Endothelial cell of umbilical vein (primary cell): ENCODE data around the gene SFXN2. TPM values are rescaled to one million over a fixed set of nuclear protein-coding genes. Genes with fewer than 3 reads are reported as not detected.

Source experiments
- BruUV-seq: library from RNA; stranded (reverse); fragments of 400-500 nt; replicated peaks from 2 replicates; lab custom pipeline; 2021; lab: Mats Ljungman, UMichigan
- CTCF ChIA-PET: fragments of 300-600, 350-600 bp; sonication (Branson Sonifier 250); formaldehyde crosslinking; loops from one replicate; lab custom pipeline; 2021; ENCODE audit warnings: antibody characterized with exemption, inconsistent platforms; lab: Charles Lee
- POLR2A ChIA-PET: fragments of 300-600, 350-600 bp; sonication (Branson Sonifier 250); formaldehyde crosslinking; loops from one replicate; lab custom pipeline; 2021; ENCODE audit warnings: antibody characterized with exemption, inconsistent platforms; lab: Charles Lee
- DNase-seq: peaks from one replicate; pipeline ENCODE4 v3.0.0-alpha.2; 2011; ENCODE audit warnings: low read depth, low spot score
- FAIRE-seq: peaks from 2 replicates; lab custom pipeline; 2011; peaks lifted over from hg19 to GRCh38; lab: Jason Lieb, UNC
- H2AFZ ChIP-seq: 2 replicates; pipeline ENCODE4 v1.6.0; 2012; ENCODE audit warnings: low read depth, low read length, control low read depth, inconsistent platforms
- H3K27ac ChIP-seq: 2 replicates; pipeline ENCODE4 v1.5.1; 2011; ENCODE audit warnings: low read depth, mild to moderate bottlenecking, control low read depth, low read length, moderate library complexity; ENCODE audit not compliant: insufficient read depth
- H3K27me3 ChIP-seq, 2 experiments: 2 replicates each; pipeline versions ENCODE4 v1.6.0 to v1.6.1; 2011; ENCODE audit warnings: low read length in 2 of 2, mixed read lengths in 1 of 2; ENCODE audit not compliant: control insufficient read depth in 2 of 2, insufficient read depth in 2 of 2
- H3K36me3 ChIP-seq, 2 experiments: 2 replicates in 1 of 2; 3 replicates in 1 of 2; pipeline ENCODE4 v1.5.1; 2011; ENCODE audit warnings: low read length in 2 of 2, mild to moderate bottlenecking in 1 of 2, moderate library complexity in 1 of 2; ENCODE audit not compliant: control insufficient read depth in 2 of 2, insufficient read depth in 2 of 2; ENCODE audit errors: extremely low read depth in 1 of 2
- H3K4me1 ChIP-seq: 3 replicates; pipeline ENCODE4 v1.5.1; 2011; ENCODE audit warnings: mild to moderate bottlenecking, low read length; ENCODE audit not compliant: control insufficient read depth, insufficient read depth; ENCODE audit errors: extremely low read depth
- H3K4me2 ChIP-seq: 2 replicates; pipeline ENCODE4 v1.6.1; 2011; ENCODE audit warnings: low read length, control low read depth, mixed read lengths; ENCODE audit not compliant: insufficient read depth
- H3K4me3 ChIP-seq, 3 experiments: fragments of 200-600 bp in 1 of 3; sonication (generic), shearing (Covaris generic) in 1 of 3; replicated peaks in 1 of 3; 2 replicates each; pipeline ENCODE4 v1.5.1; 2011 to 2016; ENCODE audit warnings: control low read depth in 3 of 3, low read length in 3 of 3, mild to moderate bottlenecking in 2 of 3, inconsistent platforms in 1 of 3, low read depth in 1 of 3, moderate library complexity in 1 of 3; ENCODE audit not compliant: insufficient read depth in 1 of 3
- H3K79me2 ChIP-seq: 2 replicates; pipeline ENCODE4 v1.6.0; 2012; ENCODE audit warnings: low read length, inconsistent platforms; ENCODE audit not compliant: control insufficient read depth, insufficient read depth
- H3K9ac ChIP-seq: replicated peaks from 2 replicates; pipeline ENCODE3; 2011; ENCODE audit warnings: low read length, control low read depth; ENCODE audit not compliant: insufficient read depth; ENCODE audit errors: extremely low read depth
- H3K9me1 ChIP-seq: replicated peaks from 3 replicates; pipeline ENCODE4 v1.6.0; 2011; ENCODE audit warnings: mild to moderate bottlenecking, low read length; ENCODE audit not compliant: control insufficient read depth, insufficient read depth; ENCODE audit errors: extremely low read depth
- H3K9me3 ChIP-seq: replicated peaks from 2 replicates; pipeline ENCODE4 v1.5.1; 2012; ENCODE audit warnings: low read length, inconsistent platforms; ENCODE audit not compliant: control insufficient read depth, insufficient read depth
- H4K20me1 ChIP-seq: replicated peaks from 2 replicates; pipeline ENCODE3; 2011; ENCODE audit warnings: mild to moderate bottlenecking, low read length; ENCODE audit not compliant: control insufficient read depth, insufficient read depth; ENCODE audit errors: extremely low read depth
- CTCF ChIP-seq, 2 donors: IDR thresholded peaks; 1 replicate in 1 of 2; 2 replicates in 1 of 2; pipeline ENCODE4 v1.5.1; 2011; ENCODE audit warnings: low read length in 2 of 2, mild to moderate bottlenecking in 2 of 2, moderate library complexity in 2 of 2, control low read depth in 1 of 2, inconsistent platforms in 1 of 2, low read depth in 1 of 2; ENCODE audit not compliant: insufficient read depth in 1 of 2; ENCODE audit errors: extremely low read depth in 1 of 2
- JUN ChIP-seq: IDR thresholded peaks from 2 replicates; pipeline ENCODE4 v1.6.1; 2011; ENCODE audit warnings: borderline replicate concordance, low read depth; ENCODE audit not compliant: insufficient read length, insufficient read depth
- dilution Hi-C: fragments of 300-500 bp; cut with MboI; formaldehyde crosslinking; loops from one replicate; pipeline ENCODE4 v1.15.0; 2019; ENCODE audit warnings: low sequenced_read_pairs; ENCODE audit not compliant: extremely low pct_ligation_motif_present
- intact Hi-C: fragments of 100-400 bp; cut with micrococcal nuclease; formaldehyde crosslinking; loops from one replicate; pipeline ENCODE4 v1.10.0; 2022
- polyA plus RNA-seq, 4 experiments: library from polyadenylated mRNA; depleted of rRNA in 3 of 4; stranded (reverse) in 3 of 4; unstranded in 1 of 4; fragments of >200 nt; gene quantifications; 2 replicates each; pipeline versions ENCODE4 v1.2.1 to v1.2.3, GENCODE V29; 2011 to 2012; ENCODE audit warnings: missing spikeins in 1 of 4
- total RNA-seq: library from RNA; stranded (reverse); gene quantifications from 2 replicates; pipeline ENCODE4 v1.2.3, GENCODE V29; 2021

The SFXN2 gene
- total and polyA plus RNA-seq, 2 donors (not counting 3 experiments of a cell fraction or from before 2014, with no cell fraction given) = 9.8 to 17.0 TPM

- Histone ChIP-seq H3K79me2 (no peaks in the 10 kb centered on the region), H3K36me3 (no peaks in the 10 kb centered on the region), H3K27me3 (no peaks in the 10 kb centered on the region), H3K9ac (no peak overlapping the region), H3K9me1 (no peaks in the 10 kb centered on the region), H3K27ac (no peak overlapping the region), H3K4me3 (no peak overlapping the region), H2AFZ (no peak overlapping the region), H3K4me1 (peaks cover 5% of the 10 kb centered on the region), H3K9me3 (no peaks in the 10 kb centered on the region), H4K20me1 (no peaks in the 10 kb centered on the region), H3K4me2 (no peak overlapping the region)
- dilution Hi-C loops = no loop called here
- DNase-seq (no peak), FAIRE-seq (no peak)
- intact Hi-C loops = no loop called here
- no peak for TF ChIP-seq JUN
- TF ChIP-seq CTCF (IDR thresholded peaks at IDR 0.05; ENCODE audit: extremely low read depth in 1 of 2, insufficient read depth in 1 of 2, low read depth in 1 of 2, low read length in 2 of 2) = peak; percentile 17 to 51
- BruUV-seq = no TSS peak
- CTCF ChIA-PET = interaction anchor here (0.7 to 2.7 kb wide), 25 partner anchors 9 to 440 kb away, joined by 3 to 26 read pairs (median 5); partner anchors contain the start of genes ACTR1A, ARL3, SFXN2 and SUFU
- POLR2A ChIA-PET = interaction anchor here (0.5 kb wide), 1 partner anchor 12 kb away, joined by 4 read pairs; no protein-coding TSS in a partner anchor
These were observed 45.0 kb upstream of the SFXN2 start for GRCh38 chr10:102669206-102670064.
